ENCODE data around the gene PCNX1. TPM values are rescaled to one million over a fixed set of nuclear protein-coding genes. Genes with fewer than 3 reads are reported as not detected.
"Not testable (repeated sequence)": the region's sequence is repeated elsewhere in the genome, so short reads cannot be mapped to it uniquely, and the experiment has no call there.

The PCNX1 gene
- total and polyA plus RNA-seq, 9 of the 15 experiments (the other 6 are each of a cell fraction or from before 2014, with no cell fraction given), result 0.30 to 4.5 (median 2.3) TPM

- TF ChIP-seq CUX1 (CRISPR knock-in tag; IDR thresholded peaks at IDR 0.05), result no peak
- no peak for TF ChIP-seq PHF8 (IDR thresholded peaks at IDR 0.05; ENCODE audit: borderline replicate concordance, low read length)
- no peak for TF ChIP-seq ZNF140 (CRISPR knock-in tag; IDR thresholded peaks at IDR 0.05)
- no peak for TF ChIP-seq MTF1 (CRISPR knock-in tag; IDR thresholded peaks at IDR 0.05; ENCODE audit: borderline replicate concordance)
- TF ChIP-seq ZNF717 (CRISPR knock-in tag; IDR thresholded peaks at IDR 0.05), result no peak
- TF ChIP-seq, protein P1, sequence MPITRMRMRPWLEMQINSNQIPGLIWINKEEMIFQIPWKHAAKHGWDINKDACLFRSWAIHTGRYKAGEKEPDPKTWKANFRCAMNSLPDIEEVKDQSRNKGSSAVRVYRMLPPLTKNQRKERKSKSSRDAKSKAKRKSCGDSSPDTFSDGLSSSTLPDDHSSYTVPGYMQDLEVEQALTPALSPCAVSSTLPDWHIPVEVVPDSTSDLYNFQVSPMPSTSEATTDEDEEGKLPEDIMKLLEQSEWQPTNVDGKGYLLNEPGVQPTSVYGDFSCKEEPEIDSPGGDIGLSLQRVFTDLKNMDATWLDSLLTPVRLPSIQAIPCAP (CRISPR knock-in tag; IDR thresholded peaks at IDR 0.05; ENCODE audit: borderline replicate concordance), result no peak
These were observed 27.9 kb downstream of the PCNX1 start (continued) for GRCh38 chr14:70935135-70935534.

DNA sequence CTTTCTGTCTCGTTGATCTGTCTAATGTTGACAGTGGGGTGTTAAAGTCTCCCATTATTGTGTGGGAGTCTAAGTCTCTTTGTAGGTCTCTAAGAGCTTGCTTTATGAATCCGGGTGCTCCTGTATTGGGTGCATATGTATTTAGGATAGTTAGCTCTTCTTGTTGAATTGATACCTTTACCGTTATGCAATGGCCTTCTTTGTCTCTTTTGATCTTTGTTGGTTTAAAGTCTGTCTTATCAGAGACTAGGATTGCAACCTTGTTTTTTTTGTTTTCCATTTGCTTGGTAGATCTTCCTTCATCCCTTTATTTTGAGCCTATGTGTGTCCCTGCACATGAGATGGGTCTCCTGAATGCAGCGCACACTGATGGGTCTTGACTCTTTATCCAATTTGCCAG is 32.4 kb downstream of the PCNX1 start:
- WGBS (ENCODE audit: insufficient coverage, low coverage, missing lambda C conversion rate), result 0% methylated on average over 1 of the region's 4 CpGs
- H3K4me2 ChIP-seq (ENCODE audit: insufficient read depth, low read length); ATAC-seq; H3K27me3 ChIP-seq (ENCODE audit: control insufficient read depth in 2 of 2, insufficient read depth in 2 of 2, low read length in 2 of 2); H3K4me3 ChIP-seq; H3K9ac ChIP-seq (ENCODE audit: insufficient read depth in 1 of 2, low read depth in 2 of 2, low read length in 2 of 2); POLR2A ChIA-PET; DNase-seq (ENCODE audit: extremely low read depth in 1 of 4, low spot score in 3 of 4); H3K9me3 ChIP-seq (replicated peaks; ENCODE audit: control insufficient read depth, insufficient read depth, low read depth, low read length); H2AFZ ChIP-seq (ENCODE audit: low read depth, low read length); H3K36me3 ChIP-seq (ENCODE audit: control insufficient read depth, insufficient read depth, low read length); BruUV-seq (replicated peaks); H4K20me1 ChIP-seq (replicated peaks; ENCODE audit: control insufficient read depth, insufficient read depth, low read length); H3K9me1 ChIP-seq (ENCODE audit: control insufficient read depth, insufficient read depth, low read length); FAIRE-seq; in situ Hi-C loops (cut with MboI); intact Hi-C loops (cut with micrococcal nuclease); H3K79me2 ChIP-seq (ENCODE audit: control insufficient read depth, insufficient read depth, low read length); H3K4me1 ChIP-seq (replicated peaks in 1 of 2; ENCODE audit: control insufficient read depth in 2 of 2, insufficient read depth in 2 of 2, low read length in 2 of 2); CTCF ChIA-PET (ENCODE audit: low intra/inter-chr PET ratio); H3K27ac ChIP-seq (ENCODE audit: extremely low read depth, low read depth, low read length): not testable (repeated sequence)

- BruUV-seq (replicated peaks); H3K36me3 ChIP-seq (ENCODE audit: control insufficient read depth, insufficient read depth, low read length); H3K9ac ChIP-seq (ENCODE audit: insufficient read depth in 1 of 2, low read depth in 2 of 2, low read length in 2 of 2); H3K9me3 ChIP-seq (replicated peaks; ENCODE audit: control insufficient read depth, insufficient read depth, low read depth, low read length); in situ Hi-C loops (cut with MboI); H3K27me3 ChIP-seq (ENCODE audit: control insufficient read depth in 2 of 2, insufficient read depth in 2 of 2, low read length in 2 of 2); H4K20me1 ChIP-seq (replicated peaks; ENCODE audit: control insufficient read depth, insufficient read depth, low read length); FAIRE-seq; DNase-seq (ENCODE audit: extremely low read depth in 1 of 4, low spot score in 3 of 4); H3K27ac ChIP-seq (ENCODE audit: extremely low read depth, low read depth, low read length); H3K4me1 ChIP-seq (replicated peaks in 1 of 2; ENCODE audit: control insufficient read depth in 2 of 2, insufficient read depth in 2 of 2, low read length in 2 of 2); H2AFZ ChIP-seq (ENCODE audit: low read depth, low read length); CTCF ChIA-PET (ENCODE audit: low intra/inter-chr PET ratio); H3K79me2 ChIP-seq (ENCODE audit: control insufficient read depth, insufficient read depth, low read length); intact Hi-C loops (cut with micrococcal nuclease); H3K4me2 ChIP-seq (ENCODE audit: insufficient read depth, low read length); ATAC-seq; H3K4me3 ChIP-seq; H3K9me1 ChIP-seq (ENCODE audit: control insufficient read depth, insufficient read depth, low read length): not testable (repeated sequence)
- POLR2A ChIA-PET, result interaction anchor here (0.7 kb wide), 1 partner anchor 243 kb away, joined by 3 read pairs; no protein-coding TSS in a partner anchor
- WGBS (ENCODE audit: insufficient coverage, low coverage, missing lambda C conversion rate), result 2% methylated on average over 8 of the region's 15 CpGs
These were observed 34.5 kb downstream of the PCNX1 start for GRCh38 chr14:70941637-70942341.
